Measurements from ENCODE around the gene MAPK8IP2.

MAPK8IP2 gene

GRCh38 chr22:50628543-50629134 lies 28.0 kb downstream of the MAPK8IP2 start (continued):
- peak; percentile 63; the same call in 1 of the 2 replicates for TF ChIP-seq BCL6B (tag by site-specific recombination; IDR thresholded peaks at IDR 0.05)
- no peak for TF ChIP-seq SETDB1 (IDR thresholded peaks at IDR 0.05; ENCODE audit: insufficient read length, low read length)
- TF ChIP-seq EGR2 (tag by site-specific recombination; IDR thresholded peaks at IDR 0.05; ENCODE audit: low read depth), result no peak
- no peak for TF ChIP-seq WT1 (tag by site-specific recombination; IDR thresholded peaks at IDR 0.05)
- no peak for TF ChIP-seq HOXC10 (CRISPR knock-in tag; IDR thresholded peaks at IDR 0.05)
- 0 out of 2 replicates have a peak, but pooled peaks have one; percentile 20 for TF ChIP-seq ZNF600 (tag by site-specific recombination; IDR thresholded peaks at IDR 0.05)
- TF ChIP-seq ZBTB1 (tag by site-specific recombination; IDR thresholded peaks at IDR 0.05), result no peak
- TF ChIP-seq ZNF704 (tag by site-specific recombination; IDR thresholded peaks at IDR 0.05), result no peak
- TF ChIP-seq KLF16 (tag by site-specific recombination; IDR thresholded peaks at IDR 0.05), result no peak
- 0 out of 2 replicates have a peak, but pooled peaks have one; percentile 28 for TF ChIP-seq ZNF266 (tag by site-specific recombination; IDR thresholded peaks at IDR 0.05; ENCODE audit: low read depth)
- TF ChIP-seq ZNF248 (tag by site-specific recombination; IDR thresholded peaks at IDR 0.05), result peak; percentile 87
- TF ChIP-seq ZNF529 (tag by site-specific recombination; IDR thresholded peaks at IDR 0.05; ENCODE audit: insufficient replicate concordance), result no peak
- 0 out of 2 replicates have a peak, but pooled peaks have one; percentile 73 for TF ChIP-seq PRDM2 (tag by site-specific recombination; IDR thresholded peaks at IDR 0.05; ENCODE audit: borderline replicate concordance)
- no peak for TF ChIP-seq PRDM10 (tag by site-specific recombination; IDR thresholded peaks at IDR 0.05)
- no peak for TF ChIP-seq FEZF1 (tag by site-specific recombination; IDR thresholded peaks at IDR 0.05)
- TF ChIP-seq SALL2 (tag by site-specific recombination; IDR thresholded peaks at IDR 0.05; ENCODE audit: borderline replicate concordance), result peak; percentile 17; the same call in 1 of the 2 replicates
- TF ChIP-seq ZNF175 (tag by site-specific recombination; IDR thresholded peaks at IDR 0.05), result no peak
- TF ChIP-seq ZEB2 (tag by site-specific recombination; IDR thresholded peaks at IDR 0.05), result no peak
- 0 out of 2 replicates have a peak, but pooled peaks have one; percentile 46 for TF ChIP-seq ZNF391 (tag by site-specific recombination; IDR thresholded peaks at IDR 0.05; ENCODE audit: borderline replicate concordance, low read depth)
- TF ChIP-seq ZNF211 (tag by site-specific recombination; IDR thresholded peaks at IDR 0.05; ENCODE audit: low read depth), result no peak
- TF ChIP-seq ZNF223 (tag by site-specific recombination; IDR thresholded peaks at IDR 0.05), result peak; percentile 28; the same call in 1 of the 2 replicates
- TF ChIP-seq ZFP41 (tag by site-specific recombination; IDR thresholded peaks at IDR 0.05; ENCODE audit: borderline replicate concordance), result no peak
- no peak for TF ChIP-seq PBX3 (CRISPR knock-in tag; IDR thresholded peaks at IDR 0.05)
- no peak for TF ChIP-seq AEBP2 (tag by site-specific recombination; IDR thresholded peaks at IDR 0.05; ENCODE audit: borderline replicate concordance)
- no peak for TF ChIP-seq TCF7L2 (IDR thresholded peaks at IDR 0.05; ENCODE audit: borderline replicate concordance, low read depth, low read length)
